Ovary (tissue), 9 donors: ENCODE results near the gene ITGB6. TPM values are rescaled to one million over a fixed set of nuclear protein-coding genes. Genes with fewer than 3 reads are reported as not detected.
"Not testable (repeated sequence)": the region's sequence is repeated elsewhere in the genome, so short reads cannot be mapped to it uniquely, and the experiment has no call there.

Experiments used
- DNase-seq, 5 donors: peaks; one replicate each; pipeline ENCODE4 v3.0.0-alpha.2; 2019 to 2020
- H3K27ac ChIP-seq, 2 donors: fragments of 200-600 bp; one replicate each; pipeline versions ENCODE4 v1.5.1 to v1.8.0; 2019 to 2022
- H3K27me3 ChIP-seq: fragments of 200-600 bp; one replicate; pipeline ENCODE4 v1.8.0; 2022
- H3K36me3 ChIP-seq: fragments of 200-600 bp; sonication (generic); one replicate; pipeline ENCODE4 v1.5.1; 2019
- H3K4me1 ChIP-seq: one replicate; pipeline ENCODE4 v1.8.1; 2013; ENCODE audit warnings: mild to moderate bottlenecking, moderate library complexity; ENCODE audit not compliant: insufficient read depth
- H3K4me3 ChIP-seq: fragments of 200-600 bp; sonication (generic); one replicate; pipeline ENCODE4 v1.5.1; 2017
- H3K9me3 ChIP-seq, 2 donors: fragments of 200-600 bp in 1 of 2; sonication (generic) in 1 of 2; one replicate each; pipeline versions ENCODE4 v1.5.1 to v1.8.1; 2013 to 2019; ENCODE audit warnings: mild to moderate bottlenecking in 1 of 2, moderate library complexity in 1 of 2
- CTCF ChIP-seq, 3 donors: fragments of 450-650 bp in 2 of 3; fragments of 200-600 bp in 1 of 3; IDR thresholded peaks; one replicate each; pipeline versions ENCODE4 v1.5.1 to v1.8.0; 2016 to 2022; ENCODE audit warnings: antibody characterized with exemption in 3 of 3, mild to moderate bottlenecking in 1 of 3
- EP300 ChIP-seq: sonication (generic); formaldehyde crosslinking; IDR thresholded peaks from one replicate; pipeline ENCODE4 v1.6.1; 2017; ENCODE audit warnings: antibody characterized with exemption
- POLR2A ChIP-seq: fragments of 450-650 bp; IDR thresholded peaks from one replicate; pipeline ENCODE4 v1.6.1; 2017; ENCODE audit warnings: antibody characterized with exemption, mild to moderate bottlenecking, moderate library complexity
- WGBS, 3 donors: extraction: QIAGEN DNeasy Blood & Tissue Kit in 1 of 3; methylation state at CpG; one replicate each; pipeline versions ENCODE4 v1.1.5 to v1.1.7; 2013 to 2017; 5-methylcytosine and 5-hydroxymethylcytosine counted together
- intact Hi-C, 4 donors: fragments of 100-400 bp; cut with DNase I; formaldehyde crosslinking; loops; one replicate each; pipeline versions ENCODE4 v1.11.0 to v1.15.1; 2022 to 2023
- polyA plus RNA-seq, 2 donors: library from polyadenylated mRNA; stranded (reverse); fragments of 200-250 nt in 1 of 2; fragments of 350-450 nt in 1 of 2; fragmentation: Illumina TruSeq in 1 of 2; extraction: RNeasy Lipid Tissue Mini Kit (QIAGEN cat#74804) in 1 of 2; gene quantifications; one replicate each; pipeline ENCODE4 v1.2.3, GENCODE V29; 2013 to 2014
- total RNA-seq, 7 donors: library from RNA; depleted of rRNA in 2 of 7; stranded (reverse); fragments of >200 nt in 2 of 7; fragmentation: NEBNext Ultra II Directional in 3 of 7; extraction: Animal tissue kit (Norgen Biotek cat#: 25700) in 3 of 7; gene quantifications; one replicate each; pipeline versions ENCODE4 v1.1.0 to v1.2.4, GENCODE V29; 2016 to 2023
- donor health status: DM: no; HTN: no; CAD: no; lungs with moderate emphysema.
- donor health status: DM: no; HTN: no; CAD: no.
- donor health status: Bipolar disorder and iron deficiency.
- donor health status: DM: yes; HTN: yes; CAD: no.
- donor health status: DM: no; HTN: no; CAD: no.
- donor health status: DM: yes; HTN: yes; CAD: no.

ITGB6 gene
- total and polyA plus RNA-seq, 9 donors: 0.17 to 3.6 (median 0.36) TPM; not detected in 5

GRCh38 chr2:160124571-160124970, 75.5 kb downstream of the ITGB6 start:
- Histone ChIP-seq H3K4me3 (no peak overlapping the region), H3K4me1 (no peaks in the 10 kb centered on the region), H3K36me3 (no peaks in the 10 kb centered on the region), H3K27me3 (no peaks in the 10 kb centered on the region), H3K9me3 (no peaks in the 10 kb centered on the region), H3K27ac (no peak overlapping the region)
- TF ChIP-seq CTCF (IDR thresholded peaks at IDR 0.05) (no peak), EP300 (no peak), POLR2A (no peak)
- DNase-seq: no peak
- WGBS, 3 donors: 62 to 81% (median 71%) methylated on average over 1 of the region's 1 CpG
- intact Hi-C loops: no loop called here

GRCh38 chr2:160114721-160115120, 85.4 kb downstream of the ITGB6 start:
- DNase-seq, H3K4me1 ChIP-seq, H3K9me3 ChIP-seq, H3K36me3 ChIP-seq, H3K27me3 ChIP-seq, H3K4me3 ChIP-seq, H3K27ac ChIP-seq: not testable (repeated sequence)
- 82 to 83% (median 82%) methylated on average over 8 of the region's 8 CpGs for WGBS, 3 donors
- intact Hi-C loops: loop anchor here in 2 of 4 donors (10.0 kb wide), 2 partner anchors 150 to 880 kb away; no protein-coding TSS in a partner anchor

DNA sequence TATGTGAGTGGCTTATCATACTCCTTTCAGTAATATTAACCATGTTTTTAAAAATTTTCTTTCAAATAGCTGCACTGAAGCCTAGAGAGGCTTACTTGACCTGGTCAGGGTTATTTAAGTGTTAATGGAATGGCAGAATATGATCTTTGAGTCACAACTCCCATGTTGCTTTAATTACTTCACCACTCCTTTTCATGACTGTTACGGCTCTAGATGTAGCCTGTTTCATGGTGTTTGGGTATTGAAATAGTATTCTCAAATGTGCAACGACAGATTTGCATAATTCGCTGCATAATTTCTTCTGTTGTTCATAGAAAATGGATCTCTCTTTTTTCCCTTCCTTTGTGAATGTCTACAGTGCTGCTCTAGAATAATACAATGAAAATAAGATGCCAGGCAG, 86.1 kb downstream of the ITGB6 start:
- no peak overlapping the region for H3K27ac ChIP-seq
- no peak for TF ChIP-seq EP300
- no peak for TF ChIP-seq CTCF (IDR thresholded peaks at IDR 0.05)
- no peak for TF ChIP-seq POLR2A
- H3K4me1 ChIP-seq: no peaks in the 10 kb centered on the region
- no peaks in the 10 kb centered on the region for H3K9me3 ChIP-seq
- 70 to 86% (median 83%) methylated on average over 3 of the region's 3 CpGs for WGBS, 3 donors
- H3K36me3 ChIP-seq: no peaks in the 10 kb centered on the region
- intact Hi-C loops: loop anchor here in 2 of 4 donors (10.0 kb wide), 2 partner anchors 151 to 881 kb away; no protein-coding TSS in a partner anchor
- no peaks in the 10 kb centered on the region for H3K27me3 ChIP-seq
- no peak overlapping the region for H3K4me3 ChIP-seq
- no peak for DNase-seq

GRCh38 chr2:160111951-160112798, 87.9 kb downstream of the ITGB6 start:
- Histone ChIP-seq H3K36me3 (no peaks in the 10 kb centered on the region), H3K27ac (no peak overlapping the region), H3K27me3 (no peaks in the 10 kb centered on the region), H3K4me3 (no peak overlapping the region), H3K9me3 (no peaks in the 10 kb centered on the region), H3K4me1 (no peaks in the 10 kb centered on the region)
- DNase-seq: no peak
- TF ChIP-seq POLR2A (no peak), EP300 (no peak), CTCF (IDR thresholded peaks at IDR 0.05) (no peak)
- WGBS, 3 donors: 88 to 89% (median 89%) methylated on average over 8 of the region's 8 CpGs
- intact Hi-C loops: loop anchor here in 2 of 4 donors (10.0 kb wide), 2 partner anchors 153 to 883 kb away; no protein-coding TSS in a partner anchor

GRCh38 chr2:160110674-160111239, 89.3 kb downstream of the ITGB6 start:
- DNase-seq: no peak
- H3K27me3 ChIP-seq: no peaks in the 10 kb centered on the region
- H3K36me3 ChIP-seq: no peaks in the 10 kb centered on the region
- WGBS, 3 donors: 92 to 95% (median 93%) methylated on average over 7 of the region's 7 CpGs
- no peaks in the 10 kb centered on the region for H3K4me1 ChIP-seq
- H3K27ac ChIP-seq: no peak overlapping the region
- TF ChIP-seq CTCF (IDR thresholded peaks at IDR 0.05) (no peak), POLR2A (no peak), EP300 (no peak)
- H3K9me3 ChIP-seq: no peaks in the 10 kb centered on the region
- intact Hi-C loops: loop anchor here in 2 of 4 donors (10.0 kb wide), 2 partner anchors 154 to 884 kb away; no protein-coding TSS in a partner anchor
- H3K4me3 ChIP-seq: no peak overlapping the region
